HepG2 (cell line): ENCODE results near the gene MEI1. TPM values are rescaled to one million over a fixed set of nuclear protein-coding genes. Genes with fewer than 3 reads are reported as not detected.
A peak's percentile ranks its signal among the peaks of the same experiment; 100 is the strongest.

ENCODE experiments used
- ARID3A ChIP-seq: IDR thresholded peaks from 2 replicates; pipeline ENCODE4 v1.6.1; 2012; ENCODE audit warnings: low read depth, low read length, improper control_type of control experiment
- CENPX ChIP-seq: sonication (generic); formaldehyde crosslinking; IDR thresholded peaks from 2 replicates; pipeline ENCODE4 v1.9.0; 2021; ENCODE audit warnings: mild to moderate bottlenecking, missing genetic modification reagents, moderate library complexity
- ETS1 ChIP-seq: sonication (generic); formaldehyde crosslinking; IDR thresholded peaks from 2 replicates; pipeline ENCODE4 v1.4.0; 2020; ENCODE audit warnings: missing genetic modification reagents
- GRHL1 ChIP-seq: sonication (generic); formaldehyde crosslinking; conservative IDR thresholded peaks from 2 replicates; pipeline ENCODE4 v1.8.0; 2022; ENCODE audit warnings: missing genetic modification reagents
- HIC2 ChIP-seq: sonication (generic); formaldehyde crosslinking; IDR thresholded peaks from 2 replicates; pipeline ENCODE4 v1.9.0; 2022; ENCODE audit warnings: low read depth, missing genetic modification reagents
- MAFF ChIP-seq: IDR thresholded peaks from 2 replicates; pipeline ENCODE4 v1.6.1; 2011; ENCODE audit warnings: low read depth, low read length, improper control_type of control experiment
- MEIS2 ChIP-seq: sonication (generic); formaldehyde crosslinking; IDR thresholded peaks from 2 replicates; pipeline ENCODE4 v1.9.0; 2021; ENCODE audit warnings: mild to moderate bottlenecking, missing genetic modification reagents
- MTF1 ChIP-seq: sonication (generic); formaldehyde crosslinking; IDR thresholded peaks from 2 replicates; pipeline ENCODE4 v1.5.0; 2020; ENCODE audit warnings: missing genetic modification reagents
- SETDB1 ChIP-seq: sonication (generic); formaldehyde crosslinking; IDR thresholded peaks from 2 replicates; pipeline ENCODE4 v1.5.1; 2020; ENCODE audit warnings: missing genetic modification reagents, mild to moderate bottlenecking, borderline replicate concordance
- SOX6 ChIP-seq, 2 experiments: fragments of 450-650 bp in 1 of 2; sonication (generic) in 1 of 2; formaldehyde crosslinking in 1 of 2; IDR thresholded peaks; 2 replicates each; pipeline versions ENCODE4 v1.4.0 to v1.6.1; 2017 to 2020; ENCODE audit warnings: antibody characterized with exemption in 1 of 2, mild to moderate bottlenecking in 1 of 2, missing genetic modification reagents in 1 of 2
- ZKSCAN8 ChIP-seq: IDR thresholded peaks from 2 replicates; pipeline ENCODE4 v1.6.1; 2016; ENCODE audit warnings: borderline replicate concordance, missing genetic modification reagents, missing compliant biosample characterization
- ZNF260 ChIP-seq: sonication (generic); formaldehyde crosslinking; IDR thresholded peaks from 2 replicates; pipeline ENCODE4 v1.4.0; 2020; ENCODE audit warnings: missing genetic modification reagents, low read depth, mild to moderate bottlenecking, borderline replicate concordance
- ZNF281 ChIP-seq: sonication (generic); formaldehyde crosslinking; IDR thresholded peaks from 2 replicates; pipeline ENCODE4 v1.4.0; 2020; ENCODE audit warnings: missing genetic modification reagents, borderline replicate concordance
- ZNF3 ChIP-seq: IDR thresholded peaks from 2 replicates; pipeline ENCODE4 v1.7.0; 2017; ENCODE audit warnings: inconsistent platforms
- ZNF382 ChIP-seq: sonication (generic); formaldehyde crosslinking; IDR thresholded peaks from 2 replicates; pipeline ENCODE4 v1.5.0; 2020; ENCODE audit warnings: missing genetic modification reagents, mild to moderate bottlenecking, borderline replicate concordance
- ZNF441 ChIP-seq: sonication (generic); formaldehyde crosslinking; IDR thresholded peaks from 2 replicates; pipeline ENCODE4 v1.7.0; 2021; ENCODE audit warnings: missing genetic modification reagents, borderline replicate concordance
- ZNF644 ChIP-seq: IDR thresholded peaks from 2 replicates; pipeline ENCODE4 v1.6.1; 2016; ENCODE audit warnings: low read depth
- ZNF775 ChIP-seq: sonication (generic); formaldehyde crosslinking; IDR thresholded peaks from 2 replicates; pipeline ENCODE4 v1.4.0; 2020; ENCODE audit warnings: missing genetic modification reagents, mild to moderate bottlenecking, moderate library complexity, borderline replicate concordance
- polyA plus RNA-seq, 8 experiments: library from polyadenylated mRNA; depleted of rRNA in 3 of 8; stranded (reverse) in 7 of 8; unstranded in 1 of 8; fragments of >200 nt; fragmentation: Illumina TruSeq in 4 of 8; extraction: Trizol in 4 of 8; gene quantifications; 2 replicates each; pipeline versions ENCODE4 v1.2.1 to v1.2.3, GENCODE V29; 2011 to 2016; ENCODE audit warnings: low read depth in 4 of 8, missing spikeins in 1 of 8, mixed read lengths in 1 of 8; ENCODE audit not compliant: insufficient read depth in 1 of 8
- total RNA-seq, 5 experiments: library from RNA; depleted of rRNA; stranded (reverse); fragments of >200 nt; fragmentation: Illumina TruSeq; extraction: Trizol; gene quantifications; 2 replicates each; pipeline ENCODE4 v1.2.3, GENCODE V29; 2016; ENCODE audit warnings: low read depth in 1 of 5

MEI1 gene
- total and polyA plus RNA-seq, 2 of the 13 experiments (the other 11 are each of a cell fraction or from before 2014, with no cell fraction given): 0.75 to 1.9 TPM

GRCh38 chr22:41682033-41682807, 17.1 kb upstream of the MEI1 start (continued):
- TF ChIP-seq GRHL1 (CRISPR knock-in tag) (no peak), ZNF260 (no peak), ZNF3 (CRISPR knock-in tag) (no peak), HIC2 (CRISPR knock-in tag) (no peak), MEIS2 (no peak), ZNF644 (CRISPR knock-in tag) (no peak), ZKSCAN8 (CRISPR knock-in tag) (no peak), CENPX (CRISPR knock-in tag) (no peak), SETDB1 (CRISPR knock-in tag) (no peak), ZNF281 (CRISPR knock-in tag) (peak; percentile 69; the same call in 1 of the 2 replicates), ZNF382 (CRISPR knock-in tag) (no peak), SOX6 (IDR thresholded peaks at IDR 0.05) (no peak), SOX6 (CRISPR knock-in tag; IDR thresholded peaks at IDR 0.05) (no peak), ZNF775 (CRISPR knock-in tag) (no peak), MAFF (no peak), MTF1 (CRISPR knock-in tag) (no peak), ETS1 (CRISPR knock-in tag) (no peak), ZNF441 (CRISPR knock-in tag) (peak; percentile 98), ARID3A (no peak; the same call in 1 of the 2 replicates)
